ENCODE results near the gene FGFBP2.
"Not testable (repeated sequence)": the region's sequence is repeated elsewhere in the genome, so short reads cannot be mapped to it uniquely, and the experiment has no call there.

FGFBP2 gene

GRCh38 chr4:15931451-15932210, 31.3 kb downstream of the FGFBP2 start:
- no peak for DNase-seq (ENCODE audit: low read depth in 2 of 2, low spot score in 1 of 2)

GRCh38 chr4:15930314-15930713, 32.7 kb downstream of the FGFBP2 start:
- no peak for DNase-seq (ENCODE audit: low read depth in 2 of 2, low spot score in 1 of 2)

- DNase-seq (ENCODE audit: low read depth in 2 of 2, low spot score in 1 of 2): no peak
Measured at GRCh38 chr4:15929540-15929939, 33.4 kb downstream of the FGFBP2 start.

- DNase-seq (ENCODE audit: low read depth in 2 of 2, low spot score in 1 of 2): no peak
Measured at GRCh38 chr4:15928883-15929282, 34.1 kb downstream of the FGFBP2 start.

- DNase-seq (ENCODE audit: low read depth in 2 of 2, low spot score in 1 of 2): no peak
Measured at GRCh38 chr4:15926486-15926885, 36.5 kb downstream of the FGFBP2 start.

- DNase-seq (ENCODE audit: low read depth in 2 of 2, low spot score in 1 of 2): no peak
Measured at GRCh38 chr4:15925830-15926229, 37.1 kb downstream of the FGFBP2 start.

GRCh38 chr4:15921592-15921932, 41.4 kb downstream of the FGFBP2 start:
- no peak for DNase-seq (ENCODE audit: low read depth in 2 of 2, low spot score in 1 of 2)

- no peak for DNase-seq (ENCODE audit: low read depth in 2 of 2, low spot score in 1 of 2)
Measured at GRCh38 chr4:15920723-15921591, 42.0 kb downstream of the FGFBP2 start.

- DNase-seq (ENCODE audit: low read depth in 2 of 2, low spot score in 1 of 2): no peak
Measured at GRCh38 chr4:15918484-15919129, 44.4 kb downstream of the FGFBP2 start.

GRCh38 chr4:15917297-15917696, 45.7 kb downstream of the FGFBP2 start:
- no peak for DNase-seq (ENCODE audit: low read depth in 2 of 2, low spot score in 1 of 2)

GRCh38 chr4:15916358-15916757, 46.6 kb downstream of the FGFBP2 start:
- not testable (repeated sequence) for DNase-seq (ENCODE audit: low read depth in 2 of 2, low spot score in 1 of 2)

GRCh38 chr4:15914736-15915135, 48.2 kb downstream of the FGFBP2 start:
- no peak for DNase-seq (ENCODE audit: low read depth in 2 of 2, low spot score in 1 of 2)

GRCh38 chr4:15914291-15914690, 48.7 kb downstream of the FGFBP2 start:
- no peak for DNase-seq (ENCODE audit: low read depth in 2 of 2, low spot score in 1 of 2)

GRCh38 chr4:15913631-15913970, 49.4 kb downstream of the FGFBP2 start:
- DNase-seq (ENCODE audit: low read depth in 2 of 2, low spot score in 1 of 2): no peak

- DNase-seq (ENCODE audit: low read depth in 2 of 2, low spot score in 1 of 2): no peak
Measured at GRCh38 chr4:15912961-15913630, 49.9 kb downstream of the FGFBP2 start.

- no peak for DNase-seq (ENCODE audit: low read depth in 2 of 2, low spot score in 1 of 2)
Measured at GRCh38 chr4:15912236-15912635, 50.7 kb downstream of the FGFBP2 start.

Measured in stimulated activated CD8-positive, alpha-beta memory T cell treated with anti-CD3 and anti-CD28 coated beads, Interleukin-4, amount 100 ng/mL, for 4 hours (primary cell).